ENCODE measurements around the gene PTPRN. TPM values are rescaled to one million over a fixed set of nuclear protein-coding genes. Genes with fewer than 3 reads are reported as not detected.
"Not testable (repeated sequence)": the region's sequence is repeated elsewhere in the genome, so short reads cannot be mapped to it uniquely, and the experiment has no call there.

Gene PTPRN
- polyA plus RNA-seq, 2 of the 4 experiments (the other 2 are of a cell fraction) = 0.44 to 1.1 TPM

- ChIA-PET CTCF (interaction anchor here (0.6 kb wide), 1 partner anchor 28 kb away, joined by 3 read pairs; no protein-coding TSS in a partner anchor), POLR2A (no interaction called here)
- no peak for ATAC-seq
- WGBS (ENCODE audit: missing lambda C conversion rate) = 6% methylated on average over 4 of the region's 4 CpGs
- DNase-seq (ENCODE audit: low read depth in 1 of 2, low spot score in 1 of 2) = no peak
- Histone ChIP-seq H3K9me3 (no peaks in the 10 kb centered on the region), H3K27ac (no peak overlapping the region), H3K4me2 (no peak overlapping the region), H3K4me3 (no peak overlapping the region), H3K4me1 (no peaks in the 10 kb centered on the region)
- TF ChIP-seq MYC (IDR thresholded peaks at IDR 0.05; ENCODE audit: borderline replicate concordance, low read length) (no peak), HOXA7 (CRISPR knock-in tag; IDR thresholded peaks at IDR 0.05) (no peak), CHD2 (IDR thresholded peaks at IDR 0.05; ENCODE audit: low read length, partially characterized antibody) (no peak), EP300 (IDR thresholded peaks at IDR 0.05) (no peak), CBX2 (IDR thresholded peaks at IDR 0.05; ENCODE audit: borderline replicate concordance, low read depth) (no peak), JUN (IDR thresholded peaks at IDR 0.05) (no peak), USF2 (IDR thresholded peaks at IDR 0.05) (no peak), REST (IDR thresholded peaks at IDR 0.05) (no peak), MAX (IDR thresholded peaks at IDR 0.05) (no peak), ATOH8 (CRISPR knock-in tag; IDR thresholded peaks at IDR 0.05; ENCODE audit: low read depth) (no peak), ZNF302 (CRISPR knock-in tag; IDR thresholded peaks at IDR 0.05) (no peak), NPAS2 (CRISPR knock-in tag; IDR thresholded peaks at IDR 0.05; ENCODE audit: borderline replicate concordance) (no peak), HOXB5 (CRISPR knock-in tag; IDR thresholded peaks at IDR 0.05) (no peak), MAZ (IDR thresholded peaks at IDR 0.05; ENCODE audit: borderline replicate concordance, low read depth, low read length) (no peak), ZSCAN20 (CRISPR knock-in tag; IDR thresholded peaks at IDR 0.05) (no peak), NFE2L2 (conservative IDR thresholded peaks at IDR 0.05; ENCODE audit: low read length) (no peak), HEYL (CRISPR knock-in tag; IDR thresholded peaks at IDR 0.05) (no peak), ZC3H11A (IDR thresholded peaks at IDR 0.05) (no peak), FOSB (CRISPR knock-in tag; IDR thresholded peaks at IDR 0.05) (no peak), BCL3 (IDR thresholded peaks at IDR 0.05) (no peak)
- no peak for FAIRE-seq
Measured at GRCh38 chr2:219323434-219323833, 14.2 kb upstream of the PTPRN start.

GRCh38 chr2:219314804-219315468, 5.7 kb upstream of the PTPRN start:
- H3K4me1 ChIP-seq = no peaks in the 10 kb centered on the region
- WGBS (ENCODE audit: missing lambda C conversion rate) = 75% methylated on average over 16 of the region's 16 CpGs
- DNase-seq (ENCODE audit: low read depth in 1 of 2, low spot score in 1 of 2) = no peak
- ATAC-seq = no peak
- H3K4me3 ChIP-seq = no peak overlapping the region
- H3K4me2 ChIP-seq = no peak overlapping the region
- H3K27ac ChIP-seq = no peak overlapping the region
- H3K9me3 ChIP-seq = no peaks in the 10 kb centered on the region
- CTCF ChIA-PET = interaction anchor here (0.6 to 4.4 kb wide), 13 partner anchors 12 to 417 kb away, joined by 3 to 20 read pairs (median 4); no protein-coding TSS in a partner anchor
- TF ChIP-seq MAFK (IDR thresholded peaks at IDR 0.05; ENCODE audit: partially characterized antibody) (peak; percentile 52), FOXS1 (CRISPR knock-in tag; IDR thresholded peaks at IDR 0.05) (no peak)
- no peak for FAIRE-seq
- POLR2A ChIA-PET = no interaction called here

- H3K9me3 ChIP-seq; POLR2A ChIA-PET; H3K4me3 ChIP-seq; ATAC-seq; FAIRE-seq; DNase-seq (ENCODE audit: low read depth in 1 of 2, low spot score in 1 of 2); H3K4me2 ChIP-seq; H3K27ac ChIP-seq: not testable (repeated sequence)
- WGBS (ENCODE audit: missing lambda C conversion rate) = 80% methylated on average over 33 of the region's 49 CpGs
- CTCF ChIA-PET = interaction anchor here (1.7 to 4.4 kb wide), 4 partner anchors 13 to 76 kb away, joined by 3 to 20 read pairs (median 8); no protein-coding TSS in a partner anchor
- peaks cover 12% of the 10 kb centered on the region; the same call in 2 of the 3 replicates for H3K4me1 ChIP-seq
Measured at GRCh38 chr2:219312683-219313263, 3.6 kb upstream of the PTPRN start.
